GM06990 (cell line): ENCODE data around the gene ERC2.

Source experiments
- DNase-seq: peaks from one replicate; pipeline ENCODE4 v3.0.0-alpha.2; 2011; ENCODE audit not compliant: insufficient read length; ENCODE audit errors: extremely low read depth
- H3K27me3 ChIP-seq: replicated peaks from 2 replicates; pipeline ENCODE4 v1.6.0; 2011; ENCODE audit warnings: low read length; ENCODE audit not compliant: control insufficient read depth, insufficient read depth
- H3K36me3 ChIP-seq: 2 replicates; pipeline ENCODE4 v1.5.1; 2011; ENCODE audit warnings: low read length; ENCODE audit not compliant: control insufficient read depth, insufficient read depth
- H3K4me3 ChIP-seq: replicated peaks from 2 replicates; pipeline ENCODE4 v1.5.1; 2011; ENCODE audit warnings: low read depth, mild to moderate bottlenecking, control low read depth, low read length
- CTCF ChIP-seq: IDR thresholded peaks from 2 replicates; pipeline ENCODE4 v1.5.1; 2011; ENCODE audit warnings: low read length, control low read depth, mild to moderate bottlenecking, inconsistent platforms; ENCODE audit not compliant: insufficient read depth, poor library complexity, severe bottlenecking

The ERC2 gene

GRCh38 chr3:55870594-55870993 lies 597.7 kb downstream of the ERC2 start:
- H3K4me3 ChIP-seq, result no peak overlapping the region
- no peak for DNase-seq
- TF ChIP-seq CTCF, result no peak
- no peaks in the 10 kb centered on the region for H3K27me3 ChIP-seq
- no peaks in the 10 kb centered on the region for H3K36me3 ChIP-seq

- TF ChIP-seq CTCF, result no peak
Measured at GRCh38 chr3:55868347-55868746, 599.9 kb downstream of the ERC2 start.

GRCh38 chr3:55863028-55863427 lies 605.2 kb downstream of the ERC2 start:
- Histone ChIP-seq H3K27me3 (no peaks in the 10 kb centered on the region), H3K4me3 (no peak overlapping the region), H3K36me3 (no peaks in the 10 kb centered on the region)
- no peak for DNase-seq
- no peak for TF ChIP-seq CTCF

More at GRCh38 chr3:55868347-55868746, 599.9 kb downstream of the ERC2 start:
- Histone ChIP-seq H3K36me3 (no peaks in the 10 kb centered on the region), H3K27me3 (no peaks in the 10 kb centered on the region), H3K4me3 (no peak overlapping the region)
- DNase-seq, result no peak

GRCh38 chr3:55860049-55860721 lies 608.1 kb downstream of the ERC2 start:
- TF ChIP-seq CTCF, result no peak
- Histone ChIP-seq H3K4me3 (no peak overlapping the region), H3K27me3 (no peaks in the 10 kb centered on the region), H3K36me3 (no peaks in the 10 kb centered on the region)
- no peak for DNase-seq

GRCh38 chr3:55859305-55859704 lies 609.0 kb downstream of the ERC2 start:
- no peaks in the 10 kb centered on the region for H3K27me3 ChIP-seq
- no peaks in the 10 kb centered on the region for H3K36me3 ChIP-seq
- DNase-seq, result no peak
- no peak overlapping the region for H3K4me3 ChIP-seq
- TF ChIP-seq CTCF, result no peak

- TF ChIP-seq CTCF, result no peak
- Histone ChIP-seq H3K36me3 (no peaks in the 10 kb centered on the region), H3K27me3 (no peaks in the 10 kb centered on the region), H3K4me3 (no peak overlapping the region)
- DNase-seq, result no peak
Measured at GRCh38 chr3:55858727-55859126, 609.5 kb downstream of the ERC2 start.
